Measurements from ENCODE around the gene PIK3R3.

GRCh38 chr1:46034601-46035516 is 97.6 kb downstream of the PIK3R3 start:
- TF ChIP-seq CTCF (IDR thresholded peaks at IDR 0.05) (peak in 1 of 6 experiments; percentile 36), POLR2A (IDR thresholded peaks at IDR 0.05) (peak in 1 of 2 donors; percentile 34)

Measured in thyroid gland (tissue), 4 donors.